Peyer's patch (tissue), 4 donors: Measurements from ENCODE around the gene CLEC2L. TPM values are rescaled to one million over a fixed set of nuclear protein-coding genes. Genes with fewer than 3 reads are reported as not detected.

Experiments used
- DNase-seq, 3 donors: peaks; one replicate each; pipeline ENCODE4 v3.0.0-alpha.2; 2017 to 2019
- H3K27ac ChIP-seq, 4 donors: fragments of 200-600 bp; sonication (generic); one replicate each; pipeline ENCODE4 v1.5.1; 2016 to 2019
- H3K27me3 ChIP-seq, 2 donors: fragments of 200-600 bp; sonication (generic); one replicate each; pipeline ENCODE4 v1.5.1; 2019
- H3K36me3 ChIP-seq, 3 donors: fragments of 200-600 bp; sonication (generic); one replicate each; pipeline ENCODE4 v1.5.1; 2016 to 2019
- H3K4me1 ChIP-seq, 4 donors: fragments of 200-600 bp; sonication (generic); one replicate each; pipeline ENCODE4 v1.5.1; 2016 to 2019
- H3K4me3 ChIP-seq, 4 donors: fragments of 200-600 bp; sonication (generic); 1 replicate in 3 of 4; 2 replicates in 1 of 4; pipeline ENCODE4 v1.5.1; 2016 to 2019; ENCODE audit warnings: mild to moderate bottlenecking in 1 of 4
- H3K9me3 ChIP-seq, 4 donors: fragments of 200-600 bp; sonication (generic); one replicate each; pipeline ENCODE4 v1.5.1; 2016 to 2019; ENCODE audit warnings: mild to moderate bottlenecking in 1 of 4
- POLR2A ChIP-seq, 2 donors: fragments of 450-650 bp; IDR thresholded peaks; one replicate each; pipeline ENCODE4 v1.5.1; 2017; ENCODE audit warnings: antibody characterized with exemption in 2 of 2, mild to moderate bottlenecking in 2 of 2, moderate library complexity in 2 of 2
- total RNA-seq, 4 donors: library from RNA; depleted of rRNA; stranded (reverse); fragments of >200 nt; gene quantifications; one replicate each; pipeline ENCODE4 v1.1.0, GENCODE V29; 2016
- TF ChIP-seq, protein P1 (sequence below), 6 experiments: fragments of 450-650 bp in 4 of 6; fragments of 200-600 bp in 2 of 6; sonication (generic) in 1 of 6; IDR thresholded peaks; one replicate each; pipeline ENCODE4 v1.5.1; 2017 to 2019; ENCODE audit warnings: antibody characterized with exemption in 6 of 6, mild to moderate bottlenecking in 3 of 6, moderate library complexity in 1 of 6

The CLEC2L gene
- total RNA-seq, 4 donors from 2014 or later, result not detected

DNA sequence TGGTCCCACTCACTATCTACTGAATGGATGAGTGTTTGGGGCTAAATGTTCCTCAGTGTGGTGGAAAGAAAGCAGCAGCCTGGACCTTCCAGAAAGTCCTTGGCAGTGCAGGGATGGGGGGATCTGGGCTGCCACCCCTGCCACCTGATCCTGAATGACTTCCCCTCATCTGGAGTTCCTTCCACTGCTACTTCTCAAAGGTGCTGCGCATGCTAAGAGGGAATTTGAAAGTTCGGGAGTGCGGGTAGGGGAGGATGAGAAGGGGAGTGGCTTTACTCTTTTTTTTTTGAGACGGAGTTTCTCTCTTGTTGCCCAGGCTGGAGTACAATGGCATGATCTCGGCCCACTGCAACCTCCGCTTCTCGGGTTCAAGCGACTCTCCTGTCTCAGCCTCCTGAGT is 41.4 kb upstream of the CLEC2L start:
- peaks cover 0 to 15% of the 10 kb centered on the region in 2 donors for H3K27me3 ChIP-seq
- no peaks in the 10 kb centered on the region for H3K9me3 ChIP-seq
- H3K4me3 ChIP-seq, result no peak overlapping the region
- no peaks in the 10 kb centered on the region for H3K36me3 ChIP-seq
- DNase-seq, result no peak
- H3K4me1 ChIP-seq, result peaks cover 0 to 18% (median 13%) of the 10 kb centered on the region in 4 donors
- H3K27ac ChIP-seq, result no peak overlapping the region
- TF ChIP-seq POLR2A (IDR thresholded peaks at IDR 0.05), result no peak
- TF ChIP-seq, protein P1, sequence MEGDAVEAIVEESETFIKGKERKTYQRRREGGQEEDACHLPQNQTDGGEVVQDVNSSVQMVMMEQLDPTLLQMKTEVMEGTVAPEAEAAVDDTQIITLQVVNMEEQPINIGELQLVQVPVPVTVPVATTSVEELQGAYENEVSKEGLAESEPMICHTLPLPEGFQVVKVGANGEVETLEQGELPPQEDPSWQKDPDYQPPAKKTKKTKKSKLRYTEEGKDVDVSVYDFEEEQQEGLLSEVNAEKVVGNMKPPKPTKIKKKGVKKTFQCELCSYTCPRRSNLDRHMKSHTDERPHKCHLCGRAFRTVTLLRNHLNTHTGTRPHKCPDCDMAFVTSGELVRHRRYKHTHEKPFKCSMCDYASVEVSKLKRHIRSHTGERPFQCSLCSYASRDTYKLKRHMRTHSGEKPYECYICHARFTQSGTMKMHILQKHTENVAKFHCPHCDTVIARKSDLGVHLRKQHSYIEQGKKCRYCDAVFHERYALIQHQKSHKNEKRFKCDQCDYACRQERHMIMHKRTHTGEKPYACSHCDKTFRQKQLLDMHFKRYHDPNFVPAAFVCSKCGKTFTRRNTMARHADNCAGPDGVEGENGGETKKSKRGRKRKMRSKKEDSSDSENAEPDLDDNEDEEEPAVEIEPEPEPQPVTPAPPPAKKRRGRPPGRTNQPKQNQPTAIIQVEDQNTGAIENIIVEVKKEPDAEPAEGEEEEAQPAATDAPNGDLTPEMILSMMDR (IDR thresholded peaks at IDR 0.05), result no peak

DNA sequence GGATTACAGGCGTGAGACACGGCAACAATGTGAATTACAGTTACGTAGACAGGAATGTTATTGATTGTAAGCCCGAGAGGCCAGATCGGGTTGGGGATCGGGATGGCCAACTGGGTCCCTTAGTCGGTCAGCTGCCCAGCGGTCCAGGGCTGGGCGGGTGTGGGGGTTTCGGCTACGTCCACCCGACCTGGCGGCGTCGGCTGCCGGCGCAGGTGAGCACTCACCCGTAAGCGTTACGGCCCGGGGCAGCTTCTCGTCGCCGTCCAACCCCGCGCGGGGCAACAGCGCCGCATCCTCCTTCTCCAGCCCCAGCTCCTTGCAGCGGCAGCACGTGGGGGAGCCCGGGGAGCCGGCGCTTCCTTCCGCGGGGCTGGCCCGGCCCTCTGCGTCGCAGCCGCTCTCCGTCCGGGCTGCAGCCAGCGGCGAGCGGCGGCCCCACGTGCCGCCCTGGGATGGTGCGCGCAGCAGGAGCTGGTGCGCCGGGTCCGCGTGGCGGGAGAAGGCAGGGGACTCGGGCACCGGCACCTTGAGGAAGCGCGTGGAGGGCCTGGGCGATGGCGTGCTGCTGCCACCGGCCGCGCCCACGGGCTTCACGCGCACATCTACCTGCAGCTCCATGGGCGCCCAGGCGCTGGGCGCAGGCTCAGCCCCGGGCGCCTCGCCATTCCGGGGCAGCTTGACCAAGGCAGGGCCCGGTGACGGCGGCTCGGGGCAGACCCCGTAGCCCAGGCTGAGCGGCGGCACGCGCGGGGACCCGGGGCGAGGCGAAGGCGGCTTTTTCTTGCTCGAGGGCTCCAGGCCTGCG is 40.6 kb upstream of the CLEC2L start:
- no peak for DNase-seq
- TF ChIP-seq, protein P1 (IDR thresholded peaks at IDR 0.05), result no peak
- TF ChIP-seq POLR2A (IDR thresholded peaks at IDR 0.05), result no peak
- Histone ChIP-seq H3K27ac (no peak overlapping the region), H3K4me3 (peak overlapping the region in 3 of 4 donors; percentile 41 to 46 (median 43)), H3K4me1 (peaks cover 0 to 18% (median 13%) of the 10 kb centered on the region in 4 donors), H3K36me3 (no peaks in the 10 kb centered on the region), H3K27me3 (peaks cover 0 to 15% of the 10 kb centered on the region in 2 donors), H3K9me3 (no peaks in the 10 kb centered on the region)

DNA sequence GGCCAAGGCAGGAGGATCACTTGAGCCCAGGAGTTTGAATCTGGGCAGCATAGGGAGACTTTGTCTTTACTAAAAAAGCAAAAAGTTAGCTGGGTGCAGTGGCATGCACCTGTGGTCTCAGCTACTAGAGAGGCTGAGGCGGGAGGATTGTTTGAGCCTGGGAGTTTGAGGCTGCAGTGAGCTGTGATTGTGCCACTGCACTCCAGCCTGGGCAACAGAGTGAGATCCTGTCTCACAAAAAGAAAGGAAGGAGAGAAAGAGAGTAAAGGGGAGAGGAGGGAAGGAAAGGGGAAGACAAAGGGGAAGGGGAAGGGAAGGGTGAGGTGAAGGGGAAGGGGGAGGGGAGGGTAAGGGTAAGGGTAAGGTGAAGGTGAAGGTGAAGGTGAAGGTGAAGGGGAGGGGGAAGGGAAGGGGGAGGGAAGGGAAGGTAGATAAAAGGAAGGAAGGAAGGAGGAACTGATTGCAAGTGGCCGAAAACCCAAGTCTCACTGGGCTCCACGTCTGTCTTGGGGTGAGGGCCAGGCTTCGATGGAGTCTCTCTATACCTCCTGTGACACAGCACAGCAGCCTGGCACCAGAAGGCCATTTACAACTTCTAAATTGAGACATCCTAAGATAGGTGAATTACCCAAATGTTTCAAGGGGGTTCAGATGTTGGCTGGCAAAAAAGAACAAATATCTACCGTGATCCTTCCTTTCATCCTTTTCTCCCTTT is 36.0 kb upstream of the CLEC2L start:
- Histone ChIP-seq H3K9me3 (peaks cover 0 to 6% (median 3%) of the 10 kb centered on the region in 4 donors), H3K27me3 (peaks cover 0 to 14% of the 10 kb centered on the region in 2 donors), H3K4me1 (peaks cover 0 to 14% (median 13%) of the 10 kb centered on the region in 4 donors), H3K4me3 (no peak overlapping the region), H3K27ac (no peak overlapping the region), H3K36me3 (no peaks in the 10 kb centered on the region)
- TF ChIP-seq, protein P1 (IDR thresholded peaks at IDR 0.05), result no peak
- TF ChIP-seq POLR2A (IDR thresholded peaks at IDR 0.05), result no peak
- no peak for DNase-seq

DNA sequence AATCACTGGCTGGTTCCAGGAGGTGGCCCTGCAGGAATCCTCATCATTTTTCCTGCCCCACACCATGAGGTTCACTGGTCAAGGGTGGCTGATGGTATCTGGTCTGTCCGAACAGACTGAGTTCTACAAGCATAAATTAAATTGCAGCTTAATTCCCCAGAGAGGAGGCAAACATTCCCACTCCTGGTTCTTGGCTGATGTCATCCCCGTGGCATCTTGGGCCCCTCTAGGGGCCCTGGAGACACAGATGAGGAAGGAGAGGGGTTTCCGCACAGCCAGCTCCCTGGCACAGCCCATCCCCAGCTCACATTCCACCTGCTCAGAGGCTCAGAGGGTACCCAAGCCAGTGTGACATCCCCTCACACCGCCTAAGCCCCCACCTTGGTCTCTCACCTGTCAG is 34.7 kb upstream of the CLEC2L start:
- peaks cover 0 to 6% (median 3%) of the 10 kb centered on the region in 4 donors for H3K9me3 ChIP-seq
- no peaks in the 10 kb centered on the region for H3K36me3 ChIP-seq
- H3K4me1 ChIP-seq, result peaks cover 0 to 2% (median under 1%) of the 10 kb centered on the region in 4 donors
- no peak overlapping the region for H3K4me3 ChIP-seq
- DNase-seq, result no peak
- H3K27ac ChIP-seq, result no peak overlapping the region
- TF ChIP-seq, protein P1 (IDR thresholded peaks at IDR 0.05), result no peak
- no peak for TF ChIP-seq POLR2A (IDR thresholded peaks at IDR 0.05)
- H3K27me3 ChIP-seq, result peaks cover 0 to under 1% of the 10 kb centered on the region in 2 donors

DNA sequence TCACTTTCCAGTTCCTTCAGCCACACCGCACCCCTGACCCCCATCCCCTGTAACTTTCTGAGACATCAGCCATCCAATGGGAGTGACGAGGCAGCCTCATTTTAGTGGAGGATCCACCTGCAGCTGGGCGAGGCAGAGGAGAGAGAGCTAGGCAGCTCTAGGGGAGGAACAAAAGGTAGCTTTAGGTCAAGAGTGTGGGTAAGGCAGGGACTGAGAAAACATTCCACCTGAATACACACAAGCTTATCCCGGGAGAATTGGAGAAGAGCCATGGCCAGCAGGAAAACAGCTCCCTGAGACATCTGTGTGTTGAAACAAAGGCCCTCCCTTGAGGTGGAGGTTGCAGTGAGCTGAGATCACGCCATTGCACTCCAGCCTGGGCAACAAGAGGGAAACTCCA is 33.4 kb upstream of the CLEC2L start:
- Histone ChIP-seq H3K4me3 (no peak overlapping the region), H3K9me3 (peaks cover 0 to 6% (median 3%) of the 10 kb centered on the region in 4 donors), H3K36me3 (no peaks in the 10 kb centered on the region), H3K27me3 (no peaks in the 10 kb centered on the region), H3K4me1 (no peaks in the 10 kb centered on the region), H3K27ac (no peak overlapping the region)
- TF ChIP-seq, protein P1 (IDR thresholded peaks at IDR 0.05), result no peak
- TF ChIP-seq POLR2A (IDR thresholded peaks at IDR 0.05), result no peak
- no peak for DNase-seq
